H1 (cell line): ENCODE measurements around the gene CDH10. TPM values are rescaled to one million over a fixed set of nuclear protein-coding genes. Genes with fewer than 3 reads are reported as not detected.

Experiments used
- CTCF ChIA-PET: fragments of 300-600 bp; sonication (Branson Sonifier 250); formaldehyde crosslinking; loops from one replicate; lab custom pipeline; 2021; ENCODE audit not compliant: partially characterized antibody; lab: Charles Lee
- POLR2A ChIA-PET: fragments of 300-600 bp; sonication (Branson Sonifier 250); formaldehyde crosslinking; loops from one replicate; lab custom pipeline; 2021; ENCODE audit warnings: inconsistent platforms; ENCODE audit not compliant: partially characterized antibody; lab: Charles Lee
- DNase-seq, 2 experiments: peaks; one replicate each; pipeline versions ENCODE4 v3.0.0 to v3.0.0-alpha.2; 2010 to 2022; ENCODE audit warnings: low spot score in 2 of 2, low read depth in 1 of 2, mixed read lengths in 1 of 2
- FAIRE-seq: peaks from 2 replicates; lab custom pipeline; 2011; peaks lifted over from hg19 to GRCh38; lab: Jason Lieb, UNC
- H2AFZ ChIP-seq: 2 replicates; pipeline ENCODE4 v1.8.1; 2012; ENCODE audit warnings: low read length, inconsistent platforms
- H2AK5ac ChIP-seq: 2 replicates; pipeline ENCODE4 v1.6.1; 2013; ENCODE audit warnings: low read depth, low read length
- H2BK120ac ChIP-seq: replicated peaks from 2 replicates; pipeline ENCODE3; 2013; ENCODE audit warnings: low read depth, low read length, inconsistent platforms
- H2BK12ac ChIP-seq: 2 replicates; pipeline ENCODE4 v1.6.1; 2013; ENCODE audit warnings: low read depth, low read length
- H2BK15ac ChIP-seq: 2 replicates; pipeline ENCODE4 v1.6.1; 2013; ENCODE audit warnings: low read length
- H2BK20ac ChIP-seq: 2 replicates; pipeline ENCODE4 v1.6.1; 2013; ENCODE audit warnings: low read length
- H2BK5ac ChIP-seq: 2 replicates; pipeline ENCODE4 v1.6.1; 2013; ENCODE audit warnings: low read depth, low read length
- H3K14ac ChIP-seq: 2 replicates; pipeline ENCODE4 v1.6.1; 2013; ENCODE audit warnings: inconsistent platforms; ENCODE audit not compliant: insufficient read length
- H3K18ac ChIP-seq: 2 replicates; pipeline ENCODE4 v1.6.1; 2013; ENCODE audit warnings: low read length; ENCODE audit errors: extremely low read depth
- H3K23ac ChIP-seq: 2 replicates; pipeline ENCODE4 v1.6.1; 2013; ENCODE audit warnings: inconsistent platforms; ENCODE audit not compliant: insufficient read length
- H3K23me2 ChIP-seq: 2 replicates; pipeline ENCODE4 v1.6.1; 2013; ENCODE audit warnings: low read depth, low read length
- H3K27ac ChIP-seq: 2 replicates; pipeline ENCODE4 v1.6.1; 2011; ENCODE audit warnings: low read depth, low read length, inconsistent platforms
- H3K27me3 ChIP-seq, 4 experiments: replicated peaks in 1 of 4; 1 replicate in 1 of 4; 2 replicates in 3 of 4; pipeline versions ENCODE4 v1.6.1 to v1.8.1; 2011 to 2013; ENCODE audit warnings: low read length in 3 of 4, mild to moderate bottlenecking in 3 of 4, inconsistent platforms in 2 of 4, mixed read lengths in 2 of 4, moderate library complexity in 1 of 4; ENCODE audit not compliant: control insufficient read depth in 3 of 4, insufficient read depth in 3 of 4; ENCODE audit errors: extremely low read depth in 1 of 4
- H3K36me3 ChIP-seq, 4 experiments: 2 replicates each; pipeline versions ENCODE4 v1.6.1 to v1.8.1; 2011 to 2013; ENCODE audit warnings: mild to moderate bottlenecking in 4 of 4, low read length in 3 of 4, moderate library complexity in 2 of 4, control low read depth in 1 of 4, inconsistent platforms in 1 of 4; ENCODE audit not compliant: insufficient read depth in 4 of 4, control insufficient read depth in 2 of 4
- H3K4ac ChIP-seq: replicated peaks from 2 replicates; pipeline ENCODE3; 2013; ENCODE audit warnings: low read length, low read depth, mixed read lengths, inconsistent platforms; ENCODE audit not compliant: insufficient read length
- H3K4me1 ChIP-seq, 4 experiments: replicated peaks in 1 of 4; 1 replicate in 1 of 4; 2 replicates in 3 of 4; pipeline versions ENCODE4 v1.6.1 to v1.8.1; 2011 to 2013; ENCODE audit warnings: low read length in 3 of 4, inconsistent platforms in 2 of 4, mixed read lengths in 1 of 4; ENCODE audit not compliant: insufficient read depth in 4 of 4, control insufficient read depth in 3 of 4
- H3K4me2 ChIP-seq, 2 experiments: 2 replicates each; pipeline versions ENCODE4 v1.6.1 to v1.8.1; 2011 to 2013; ENCODE audit warnings: low read depth in 2 of 2, low read length in 2 of 2, control low read depth in 1 of 2, inconsistent platforms in 1 of 2, mild to moderate bottlenecking in 1 of 2; ENCODE audit not compliant: insufficient read depth in 1 of 2
- H3K4me3 ChIP-seq, 4 experiments: fragments of 200-600, 300-600 bp in 1 of 4; sonication (generic), shearing (Covaris generic), sonication (Bioruptor Twin) in 1 of 4; 2 replicates each; pipeline versions ENCODE4 v1.5.1 to v1.8.1; 2011 to 2016; ENCODE audit warnings: low read length in 4 of 4, low read depth in 3 of 4, control low read depth in 2 of 4, inconsistent platforms in 2 of 4, mild to moderate bottlenecking in 2 of 4, mixed read lengths in 1 of 4, moderate library complexity in 1 of 4; ENCODE audit not compliant: insufficient read depth in 2 of 4; ENCODE audit errors: extremely low read depth in 1 of 4
- H3K56ac ChIP-seq: replicated peaks from 2 replicates; pipeline ENCODE3; 2013; ENCODE audit warnings: low read depth, mild to moderate bottlenecking, mixed read lengths, low read length, inconsistent platforms; ENCODE audit not compliant: insufficient read length
- H3K79me1 ChIP-seq: 2 replicates; pipeline ENCODE4 v1.6.1; 2013; ENCODE audit warnings: low read depth, low read length, control low read depth
- H3K79me2 ChIP-seq, 2 experiments: 2 replicates each; pipeline versions ENCODE4 v1.6.1 to v1.8.1; 2012 to 2013; ENCODE audit warnings: low read length in 2 of 2, mild to moderate bottlenecking in 2 of 2, inconsistent platforms in 1 of 2; ENCODE audit not compliant: insufficient read depth in 2 of 2, control insufficient read depth in 1 of 2
- H3K9ac ChIP-seq, 4 experiments: replicated peaks in 1 of 4; 1 replicate in 1 of 4; 2 replicates in 3 of 4; pipeline versions ENCODE4 v1.6.1 to v1.8.1; 2011 to 2013; ENCODE audit warnings: low read depth in 3 of 4, low read length in 3 of 4, control low read depth in 2 of 4, mild to moderate bottlenecking in 2 of 4, moderate library complexity in 2 of 4, inconsistent platforms in 1 of 4; ENCODE audit errors: extremely low read depth in 1 of 4
- H3K9me3 ChIP-seq, 2 experiments: 2 replicates each; pipeline versions ENCODE4 v1.6.1 to v1.8.1; 2012 to 2013; ENCODE audit warnings: mild to moderate bottlenecking in 2 of 2, moderate library complexity in 2 of 2, control low read depth in 1 of 2, inconsistent platforms in 1 of 2, low read depth in 1 of 2, low read length in 1 of 2, mixed read lengths in 1 of 2; ENCODE audit not compliant: insufficient read depth in 2 of 2
- H4K20me1 ChIP-seq, 2 experiments: replicated peaks in 1 of 2; 2 replicates each; pipeline versions ENCODE3 to v1.8.1; 2011 to 2013; ENCODE audit warnings: inconsistent platforms in 2 of 2, low read length in 2 of 2, mild to moderate bottlenecking in 1 of 2; ENCODE audit not compliant: insufficient read depth in 2 of 2, control insufficient read depth in 1 of 2
- H4K5ac ChIP-seq: 2 replicates; pipeline ENCODE4 v1.6.1; 2013; ENCODE audit warnings: low read length, low read depth, mixed read lengths, inconsistent platforms; ENCODE audit not compliant: insufficient read length
- H4K8ac ChIP-seq: 2 replicates; pipeline ENCODE4 v1.8.0; 2013; ENCODE audit warnings: mild to moderate bottlenecking, moderate library complexity, low read length, inconsistent platforms; ENCODE audit not compliant: insufficient read depth; ENCODE audit errors: extremely low read depth
- H4K91ac ChIP-seq: replicated peaks from 2 replicates; pipeline ENCODE3; 2013; ENCODE audit warnings: low read length, mixed read lengths, inconsistent platforms; ENCODE audit not compliant: insufficient read length
- E2F6 ChIP-seq: IDR thresholded peaks from 2 replicates; pipeline ENCODE4 v1.6.1; 2012; ENCODE audit warnings: inconsistent platforms
- EZH2 ChIP-seq: fragments of 200-600 bp; sonication (generic); IDR thresholded peaks from 2 replicates; pipeline ENCODE4 v1.7.1; 2012; ENCODE audit warnings: low read depth, mild to moderate bottlenecking, moderate library complexity, low read length, inconsistent platforms; ENCODE audit not compliant: severe bottlenecking
- MAX ChIP-seq: IDR thresholded peaks from 2 replicates; pipeline ENCODE4 v1.6.1; 2012; ENCODE audit warnings: inconsistent platforms
- WGBS, 2 experiments: shearing (Covaris generic) in 1 of 2; methylation state at CpG; one replicate each; pipeline versions ENCODE4 v1.1.6 to v1.1.7; 2013 to 2015; ENCODE audit warnings: low lambda C conversion rate in 2 of 2, mixed read lengths in 2 of 2, inconsistent platforms in 1 of 2, low coverage in 1 of 2, missing lambda C conversion rate in 1 of 2; ENCODE audit not compliant: insufficient replicate concordance in 2 of 2, insufficient coverage in 1 of 2, insufficient read length in 1 of 2; ENCODE audit errors: extremely low coverage in 1 of 2, missing lambda C conversion rate in 1 of 2; 5-methylcytosine and 5-hydroxymethylcytosine counted together
- polyA plus RNA-seq, 7 experiments: library from polyadenylated mRNA; depleted of rRNA in 3 of 7; stranded (reverse) in 5 of 7; unstranded in 2 of 7; fragments of >200 nt in 5 of 7; fragments of 200-250 nt in 2 of 7; gene quantifications; 1 replicate in 5 of 7; 2 replicates in 1 of 7; 4 replicates in 1 of 7; pipeline versions ENCODE4 v1.2.1 to v1.2.3, GENCODE V29; 2011 to 2013; ENCODE audit warnings: missing spikeins in 2 of 7, mixed read lengths in 2 of 7
- total RNA-seq: library from RNA; stranded (reverse); fragmentation: NEBNext Ultra II Directional; extraction: Animal tissue kit (Norgen Biotek cat#: 25700); gene quantifications from 2 replicates; pipeline ENCODE4 v1.2.1, GENCODE V29; 2021
- TF ChIP-seq, protein P1 (sequence below): IDR thresholded peaks from 2 replicates; pipeline ENCODE4 v1.6.1; 2011; ENCODE audit warnings: low read depth, mild to moderate bottlenecking, low read length; ENCODE audit not compliant: insufficient read depth

CDH10 gene
- total and polyA plus RNA-seq, 2 of the 8 experiments (the other 6 are each of a cell fraction or from before 2014, with no cell fraction given): 0.11 TPM; not detected in 1

DNA sequence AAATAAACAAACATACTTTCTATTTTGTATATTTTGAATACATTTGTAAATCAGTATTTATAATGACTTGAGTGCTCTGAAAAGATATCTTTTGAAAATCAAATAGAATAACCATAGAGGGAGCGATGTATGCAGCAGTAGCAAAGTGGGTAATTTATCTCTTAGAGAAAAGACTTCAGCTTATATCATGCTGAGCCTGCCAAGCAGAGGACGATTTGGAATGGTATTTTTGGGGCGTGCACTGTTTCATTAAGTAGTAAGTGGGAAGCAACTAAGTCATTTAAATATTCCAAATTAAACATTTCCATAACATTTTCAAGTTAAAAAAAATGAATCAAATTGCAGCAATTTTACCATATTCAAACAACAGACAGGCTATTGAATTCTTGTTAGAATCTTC, 147.6 kb downstream of the CDH10 start:
- WGBS, 2 experiments: 57% methylated on average over 3 of the region's 3 CpGs; no CpG with 5 or more reads in 1 of the 2 experiments
- Histone ChIP-seq H3K18ac (no peak overlapping the region), H2BK12ac (no peak overlapping the region), H3K23me2 (no peaks in the 10 kb centered on the region), H2AK5ac (no peak overlapping the region), H3K4ac (no peak overlapping the region), H4K5ac (no peak overlapping the region), H3K79me1 (no peaks in the 10 kb centered on the region), H3K4me3 (no peak overlapping the region), H4K8ac (no peak overlapping the region), H3K4me2 (no peak overlapping the region), H3K27ac (no peak overlapping the region), H3K9ac (no peak overlapping the region), H3K36me3 (no peaks in the 10 kb centered on the region), H2BK120ac (no peak overlapping the region), H4K91ac (no peak overlapping the region), H3K4me1 (no peaks in the 10 kb centered on the region), H3K23ac (no peak overlapping the region), H3K27me3 (no peaks in the 10 kb centered on the region), H3K56ac (no peak overlapping the region), H3K14ac (no peak overlapping the region), H3K9me3 (no peaks in the 10 kb centered on the region; a peak in 1 of 4 replicates), H2BK20ac (no peak overlapping the region), H2BK5ac (no peak overlapping the region), H2AFZ (no peak overlapping the region), H4K20me1 (no peaks in the 10 kb centered on the region), H2BK15ac (no peak overlapping the region), H3K79me2 (no peaks in the 10 kb centered on the region)
- ChIA-PET POLR2A (no interaction called here), CTCF (no interaction called here)
- TF ChIP-seq MAX (no peak), E2F6 (no peak), EZH2 (no peak)
- TF ChIP-seq, protein P1, sequence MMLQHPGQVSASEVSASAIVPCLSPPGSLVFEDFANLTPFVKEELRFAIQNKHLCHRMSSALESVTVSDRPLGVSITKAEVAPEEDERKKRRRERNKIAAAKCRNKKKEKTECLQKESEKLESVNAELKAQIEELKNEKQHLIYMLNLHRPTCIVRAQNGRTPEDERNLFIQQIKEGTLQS: no peak
- no peak for FAIRE-seq
- no peak for DNase-seq
